ENCODE data around the gene TMUB2.

DNA sequence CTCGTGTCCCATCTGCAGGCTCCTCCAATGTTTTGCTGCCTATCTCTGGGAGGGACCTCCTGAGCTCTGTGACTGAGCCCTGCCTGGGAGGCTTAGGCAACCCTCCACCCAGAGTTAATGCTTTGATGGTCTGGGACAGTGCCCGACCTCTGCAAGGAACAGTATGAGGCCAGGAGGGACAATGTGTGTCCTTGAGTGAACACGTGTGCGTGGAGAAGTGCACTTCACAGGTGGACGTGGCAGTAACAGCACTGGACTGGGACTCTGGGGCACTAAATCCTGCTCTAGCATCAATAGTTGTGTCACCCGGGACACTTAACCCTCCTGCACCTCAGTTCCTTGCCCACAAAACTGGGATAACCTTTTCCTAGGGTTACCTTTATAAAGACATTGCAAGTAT lies 28.1 kb downstream of the TMUB2 start:
- TF ChIP-seq CTCF (conservative IDR thresholded peaks at IDR 0.05; ENCODE audit: low read length) (no peak), EZH2phosphoT487 (IDR thresholded peaks at IDR 0.05; ENCODE audit: borderline replicate concordance, low read depth, low read length) (no peak)
